Measurements from ENCODE around the gene OR5AR1.
"Not testable (repeated sequence)": the region's sequence is repeated elsewhere in the genome, so short reads cannot be mapped to it uniquely, and the experiment has no call there.

Gene OR5AR1

DNA sequence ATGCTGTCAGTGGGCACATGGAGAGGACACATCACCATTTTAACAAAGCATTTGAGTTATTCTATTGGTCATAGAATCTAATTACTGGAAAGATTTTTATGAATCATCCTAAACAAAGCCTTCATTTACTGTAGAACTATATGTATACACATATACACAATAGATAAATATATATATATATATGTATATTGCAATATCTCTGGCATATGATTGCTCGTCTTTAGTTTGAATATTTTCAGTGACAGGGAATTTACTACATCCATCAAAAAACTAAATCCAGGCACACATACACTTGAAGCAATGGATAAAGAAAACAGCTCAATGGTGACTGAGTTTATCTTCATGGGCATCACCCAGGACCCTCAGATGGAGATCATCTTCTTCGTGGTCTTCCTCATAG lies at the start of gene OR5AR1:
TSS of gene OR5AR1 (plus strand) at position 301 of the 400 bp plus-strand sequence. CDS start at position 301, 0 bp downstream.
- DNase-seq (ENCODE audit: low read depth in 2 of 2, low spot score in 1 of 2) = no peak

DNA sequence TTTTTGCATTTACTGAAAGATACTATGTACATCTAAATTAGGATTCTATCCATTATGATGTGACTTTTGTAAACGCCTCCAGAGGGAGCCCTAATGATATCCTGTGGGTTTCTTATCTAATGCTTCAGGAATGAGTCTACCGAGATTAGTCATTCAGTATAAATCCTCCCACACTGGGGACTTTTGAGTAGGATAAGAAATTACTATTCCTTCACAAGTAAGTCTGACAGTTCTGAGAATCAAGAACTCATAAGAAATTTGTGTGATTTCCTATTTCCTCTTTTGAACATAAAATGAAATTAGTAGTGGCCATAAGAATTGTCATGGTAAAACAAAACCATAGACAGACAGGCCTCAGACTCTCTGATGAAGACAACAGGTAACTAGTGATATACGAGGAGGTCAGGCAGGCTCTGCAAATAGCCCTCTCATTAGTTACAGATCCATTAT lies 38.8 kb upstream of the OR5AR1 start:
- no peak for DNase-seq (ENCODE audit: low read depth in 2 of 2, low spot score in 1 of 2)

GRCh38 chr11:56625946-56626345 lies 37.5 kb upstream of the OR5AR1 start:
- no peak for DNase-seq (ENCODE audit: low read depth in 2 of 2, low spot score in 1 of 2)

DNA sequence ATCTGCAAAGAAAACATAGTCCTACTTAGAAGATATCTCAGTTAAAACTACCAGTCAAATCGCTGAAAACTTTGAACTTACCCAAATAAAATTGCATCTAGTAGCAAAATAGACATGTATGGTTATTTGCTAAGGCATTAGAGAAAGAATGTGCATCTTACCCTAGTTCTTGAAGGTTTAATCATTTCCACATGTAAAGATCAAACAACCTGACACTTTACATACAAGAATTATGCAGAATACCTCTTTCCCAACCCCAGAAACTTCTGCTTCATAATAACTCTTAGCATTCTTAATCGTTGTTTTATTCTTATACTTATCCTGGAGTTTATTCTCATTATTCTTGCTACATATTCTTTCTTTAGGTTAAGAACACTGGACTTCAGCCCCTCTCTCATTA lies 31.2 kb upstream of the OR5AR1 start:
- DNase-seq (ENCODE audit: low read depth in 2 of 2, low spot score in 1 of 2) = no peak

GRCh38 chr11:56636861-56637260 lies 26.6 kb upstream of the OR5AR1 start:
- DNase-seq (ENCODE audit: low read depth in 2 of 2, low spot score in 1 of 2) = no peak

- no peak for DNase-seq (ENCODE audit: low read depth in 2 of 2, low spot score in 1 of 2)
Observed at GRCh38 chr11:56637500-56637899, 26.0 kb upstream of the OR5AR1 start.

GRCh38 chr11:56642339-56642738 lies 21.1 kb upstream of the OR5AR1 start, which contains the start of gene OR5AP2:
OR5AP2 (minus strand) TSS chr11:56642439; CDS start chr11:56642439, 0 bp downstream.
- DNase-seq (ENCODE audit: low read depth in 2 of 2, low spot score in 1 of 2) = no peak

DNA sequence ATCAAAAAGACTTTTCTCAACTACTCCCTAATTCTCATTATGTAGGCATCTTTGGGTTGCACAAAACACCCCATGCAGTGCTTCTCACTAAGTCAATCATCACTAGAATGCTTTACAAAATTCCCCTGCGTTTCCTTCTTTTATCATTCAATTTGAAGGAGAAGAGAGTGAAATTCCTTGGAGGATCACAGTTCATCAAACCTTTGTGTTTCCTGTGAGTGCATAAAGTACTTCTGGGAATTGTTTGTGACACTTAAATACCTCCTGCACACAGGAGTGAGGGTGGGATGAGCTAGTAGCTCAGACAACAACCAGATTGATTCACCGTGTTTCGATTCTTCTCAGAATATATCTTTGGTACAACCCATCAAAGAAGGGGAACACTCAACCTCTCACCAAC lies 3.7 kb upstream of the OR5AR1 start:
- no peak for DNase-seq (ENCODE audit: low read depth in 2 of 2, low spot score in 1 of 2)

GRCh38 chr11:56670984-56671383 lies 7.5 kb downstream of the OR5AR1 start:
- DNase-seq (ENCODE audit: low read depth in 2 of 2, low spot score in 1 of 2) = no peak

DNA sequence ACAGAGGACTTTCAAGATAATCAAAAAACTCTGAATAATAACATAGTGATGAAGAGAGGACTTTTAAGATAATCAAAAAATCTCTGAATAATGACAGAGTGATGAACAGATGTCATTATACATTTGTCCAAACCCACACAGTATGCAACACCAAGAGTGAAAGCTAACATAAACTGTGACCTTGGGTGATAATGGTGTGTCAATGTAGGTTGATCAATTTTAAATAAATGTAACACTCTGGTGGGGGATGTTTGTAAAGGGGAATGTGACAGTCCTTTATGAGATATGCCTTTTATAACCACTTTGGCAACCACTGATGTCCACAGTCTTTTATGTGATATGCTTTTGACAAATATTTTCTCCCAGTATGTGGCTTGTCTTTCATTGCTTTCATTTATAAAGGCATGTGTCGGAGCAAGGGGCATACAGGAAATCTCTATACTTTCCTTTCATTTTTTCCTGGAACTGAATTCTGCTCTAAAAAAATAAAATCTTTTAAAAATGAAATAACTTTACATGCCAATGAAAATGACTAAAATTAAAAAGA lies 25.1 kb downstream of the OR5AR1 start:
- no peak for DNase-seq (ENCODE audit: low read depth in 2 of 2, low spot score in 1 of 2)

DNA sequence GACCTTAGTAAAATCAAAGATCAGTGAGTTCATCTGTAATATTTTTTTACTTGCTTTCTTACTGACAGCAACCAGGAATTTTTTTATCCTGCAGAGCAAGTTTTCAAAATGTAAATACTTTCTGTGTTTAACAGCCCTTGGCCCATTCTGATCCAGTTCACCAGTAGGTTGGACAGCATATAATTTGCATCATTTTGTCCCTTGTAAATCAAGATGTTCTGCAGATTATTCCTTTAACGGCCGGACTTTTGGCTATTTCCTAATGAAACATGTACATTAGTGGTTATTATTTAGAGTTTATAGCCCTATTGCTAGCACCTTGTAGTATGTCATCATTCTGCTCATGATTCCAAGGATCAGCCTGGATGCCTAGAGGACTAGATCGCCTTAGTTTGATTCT lies 27.7 kb downstream of the OR5AR1 start:
- DNase-seq (ENCODE audit: low read depth in 2 of 2, low spot score in 1 of 2) = not testable (repeated sequence)

GRCh38 chr11:56693428-56693827 lies 29.9 kb downstream of the OR5AR1 start:
- DNase-seq (ENCODE audit: low read depth in 2 of 2, low spot score in 1 of 2) = no peak

DNA sequence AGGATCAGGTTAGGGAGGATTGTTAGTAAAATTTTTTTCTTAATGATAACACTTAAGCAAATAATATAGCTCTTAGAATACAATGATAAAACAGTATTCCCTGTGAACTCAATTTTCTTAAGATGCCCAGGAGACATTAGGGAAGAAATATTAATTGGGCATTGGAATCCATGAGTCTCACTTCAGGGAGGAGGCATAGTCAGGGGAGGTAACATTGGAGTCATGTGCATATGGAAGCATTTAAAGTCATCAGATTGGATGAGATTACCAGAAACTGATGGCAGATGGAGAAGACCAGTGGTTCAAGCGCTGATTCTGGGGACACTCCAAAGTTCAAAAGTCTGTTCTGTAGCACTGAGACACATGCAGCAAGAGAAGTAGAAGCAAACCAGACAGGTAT lies 35.3 kb downstream of the OR5AR1 start, which contains the start of gene OR9G1:
TSS of gene OR9G1 (plus strand) at position 301 of the 400 bp plus-strand sequence. CDS start 1,293 bp downstream, outside the sequence.
- DNase-seq (ENCODE audit: low read depth in 2 of 2, low spot score in 1 of 2) = no peak

DNA sequence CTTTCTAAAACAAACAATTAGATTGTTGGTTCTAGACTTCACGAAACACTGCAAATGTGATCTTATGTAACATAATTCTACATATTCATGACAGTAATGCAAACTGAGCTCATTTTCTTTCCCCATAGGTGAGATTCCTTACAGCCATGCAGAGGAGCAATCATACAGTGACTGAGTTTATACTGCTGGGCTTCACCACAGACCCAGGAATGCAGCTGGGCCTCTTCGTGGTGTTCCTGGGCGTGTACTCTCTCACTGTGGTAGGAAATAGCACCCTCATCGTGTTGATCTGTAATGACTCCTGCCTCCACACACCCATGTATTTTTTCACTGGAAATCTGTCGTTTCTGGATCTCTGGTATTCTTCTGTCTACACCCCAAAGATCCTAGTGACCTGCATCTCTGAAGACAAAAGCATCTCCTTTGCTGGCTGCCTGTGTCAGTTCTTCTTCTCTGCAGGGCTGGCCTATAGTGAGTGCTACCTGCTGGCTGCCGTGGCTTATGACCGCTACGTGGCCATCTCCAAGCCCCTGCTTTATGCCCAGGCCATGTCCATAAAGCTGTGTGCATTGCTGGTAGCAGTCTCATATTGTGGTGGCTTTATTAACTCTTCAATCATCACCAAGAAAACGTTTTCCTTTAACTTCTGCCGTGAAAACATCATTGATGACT lies 36.9 kb downstream of the OR5AR1 start:
- DNase-seq (ENCODE audit: low read depth in 2 of 2, low spot score in 1 of 2) = no peak

- no peak for DNase-seq (ENCODE audit: low read depth in 2 of 2, low spot score in 1 of 2)
Observed at GRCh38 chr11:56700914-56701485, 37.5 kb downstream of the OR5AR1 start.

GRCh38 chr11:56705784-56706396 lies 42.4 kb downstream of the OR5AR1 start:
- DNase-seq (ENCODE audit: low read depth in 2 of 2, low spot score in 1 of 2) = no peak

DNA sequence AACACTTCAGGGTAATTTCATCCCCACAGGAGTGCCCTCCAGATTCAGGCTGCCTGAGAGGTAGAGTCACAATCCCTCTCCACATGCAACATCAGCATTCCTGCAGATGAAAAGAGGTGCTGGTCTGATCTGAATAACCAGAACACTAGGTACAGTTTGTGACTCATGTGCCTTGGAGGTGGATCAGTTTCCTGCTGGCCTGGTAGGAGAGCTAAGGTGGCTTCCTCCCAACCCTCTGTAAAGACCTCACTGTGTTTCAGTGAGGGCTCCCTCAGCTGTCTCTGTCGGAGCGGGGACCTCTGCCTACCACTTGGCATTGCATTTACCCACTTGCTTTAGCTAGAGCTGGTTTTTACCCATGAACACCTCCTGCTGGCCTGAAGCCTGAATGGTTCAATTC lies 43.0 kb downstream of the OR5AR1 start:
- no peak for DNase-seq (ENCODE audit: low read depth in 2 of 2, low spot score in 1 of 2)

DNA sequence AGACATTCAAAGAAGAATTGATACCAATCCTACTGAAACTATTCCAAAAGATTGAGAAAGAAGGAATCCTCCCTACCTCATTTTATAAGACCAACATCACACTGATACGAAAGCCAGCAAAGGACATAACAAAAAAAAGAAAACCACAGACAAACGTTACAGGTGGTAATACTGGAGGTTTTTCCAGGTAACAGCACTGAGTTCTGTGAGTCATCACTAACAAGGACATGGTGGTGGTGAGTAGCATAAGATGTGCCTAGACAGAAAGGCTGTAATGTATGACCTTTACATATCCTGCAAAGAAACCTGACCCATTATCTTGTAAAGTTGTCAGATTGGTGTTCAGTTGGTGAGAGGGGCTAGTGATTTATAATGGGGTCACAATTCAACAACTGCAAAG lies 50.7 kb downstream of the OR5AR1 start:
- no peak for DNase-seq (ENCODE audit: low read depth in 2 of 2, low spot score in 1 of 2)

Data from stimulated activated CD8-positive, alpha-beta memory T cell treated with anti-CD3 and anti-CD28 coated beads, Interleukin-4, amount 100 ng/mL, for 1 hour (primary cell).